ENCODE data around the gene YIF1B. TPM values are rescaled to one million over a fixed set of nuclear protein-coding genes. Genes with fewer than 3 reads are reported as not detected.
A peak's percentile ranks its signal among the peaks of the same experiment; 100 is the strongest.

The YIF1B gene
- total RNA-seq, 1 donor from 2014 or later = 51.3 TPM

DNA sequence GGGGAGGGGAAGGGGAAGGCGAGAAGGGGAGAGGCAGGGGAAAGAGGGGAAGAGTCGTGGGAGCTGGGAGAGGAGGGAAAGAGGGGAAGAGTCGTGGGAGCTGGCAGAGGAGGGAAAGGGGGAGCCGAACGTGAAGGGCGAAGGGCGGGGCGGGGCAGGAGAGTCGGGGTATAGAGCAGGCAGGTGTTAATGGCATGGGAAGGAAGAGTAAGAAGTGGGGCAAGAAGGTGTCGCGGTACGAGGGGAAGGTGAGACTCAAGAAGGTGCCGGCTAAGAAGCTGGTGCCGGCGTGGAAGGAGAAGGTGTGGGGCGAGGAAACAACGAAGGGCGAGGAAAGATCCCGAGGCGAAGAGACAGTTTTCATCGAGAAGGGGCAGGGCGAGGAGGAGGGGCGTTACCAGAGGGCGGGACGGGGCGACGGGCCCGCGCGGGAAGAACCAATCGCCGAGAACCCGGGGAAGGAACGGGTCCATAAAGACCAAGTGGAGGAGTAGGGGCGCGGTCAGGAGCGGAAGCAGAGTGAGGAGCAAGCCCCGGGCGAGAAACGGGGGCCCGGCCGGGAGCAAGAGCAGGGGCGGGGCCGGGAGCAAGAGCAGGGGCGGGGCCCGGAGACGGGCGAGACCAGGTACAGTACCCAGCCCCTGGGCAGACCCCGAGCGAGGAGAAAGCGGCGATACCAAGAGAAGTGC, 20.3 kb upstream of the YIF1B start:
- DNase-seq (ENCODE audit: low read depth) = peak; percentile 89

- DNase-seq (ENCODE audit: low read depth) = no peak
These were observed 17.5 kb upstream of the YIF1B start for GRCh38 chr19:38333245-38333644.

- DNase-seq (ENCODE audit: low read depth) = no peak
These were observed 16.0 kb upstream of the YIF1B start for GRCh38 chr19:38331728-38332127.

- no peak for DNase-seq (ENCODE audit: low read depth)
These were observed 13.9 kb upstream of the YIF1B start for GRCh38 chr19:38329651-38330050.

DNA sequence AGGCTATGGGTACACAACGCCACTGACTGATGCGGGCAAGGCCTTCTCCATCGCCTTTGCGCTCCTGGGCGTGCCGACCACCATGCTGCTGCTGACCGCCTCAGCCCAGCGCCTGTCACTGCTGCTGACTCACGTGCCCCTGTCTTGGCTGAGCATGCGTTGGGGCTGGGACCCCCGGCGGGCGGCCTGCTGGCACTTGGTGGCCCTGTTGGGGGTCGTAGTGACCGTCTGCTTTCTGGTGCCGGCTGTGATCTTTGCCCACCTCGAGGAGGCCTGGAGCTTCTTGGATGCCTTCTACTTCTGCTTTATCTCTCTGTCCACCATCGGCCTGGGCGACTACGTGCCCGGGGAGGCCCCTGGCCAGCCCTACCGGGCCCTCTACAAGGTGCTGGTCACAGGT, 10.8 kb upstream of the YIF1B start:
- no peak for DNase-seq (ENCODE audit: low read depth)

- no peak for DNase-seq (ENCODE audit: low read depth)
These were observed 8.7 kb upstream of the YIF1B start for GRCh38 chr19:38324431-38324830.

GRCh38 chr19:38323291-38323690, 7.5 kb upstream of the YIF1B start:
- DNase-seq (ENCODE audit: low read depth) = no peak

GRCh38 chr19:38321646-38322196, 6.0 kb upstream of the YIF1B start:
- DNase-seq (ENCODE audit: low read depth) = no peak

DNA sequence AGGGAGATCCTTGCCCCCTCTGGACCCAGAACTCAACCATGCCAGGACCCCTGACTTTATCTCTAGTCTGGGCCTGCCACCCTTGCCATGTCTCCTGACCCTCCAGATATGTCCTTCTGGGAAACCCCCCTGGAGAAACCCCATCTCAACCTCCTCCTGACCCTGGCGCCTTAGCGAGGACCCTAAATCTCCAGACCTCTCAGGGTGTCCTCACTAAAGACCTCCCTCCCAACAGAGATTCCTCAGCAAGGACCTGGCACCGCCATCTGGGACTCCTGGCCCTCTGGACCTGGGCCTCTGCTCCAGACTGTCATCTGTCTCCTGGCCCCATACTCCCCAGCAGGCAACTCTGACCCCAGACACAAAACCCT, 5.2 kb upstream of the YIF1B start:
- DNase-seq (ENCODE audit: low read depth) = no peak

- DNase-seq (ENCODE audit: low read depth) = no peak
These were observed 3.9 kb upstream of the YIF1B start, which contains the start of gene KCNK6 for GRCh38 chr19:38319421-38320258. KCNK6 (plus strand) TSS chr19:38319845; CDS start chr19:38319951, 106 bp downstream.

DNA sequence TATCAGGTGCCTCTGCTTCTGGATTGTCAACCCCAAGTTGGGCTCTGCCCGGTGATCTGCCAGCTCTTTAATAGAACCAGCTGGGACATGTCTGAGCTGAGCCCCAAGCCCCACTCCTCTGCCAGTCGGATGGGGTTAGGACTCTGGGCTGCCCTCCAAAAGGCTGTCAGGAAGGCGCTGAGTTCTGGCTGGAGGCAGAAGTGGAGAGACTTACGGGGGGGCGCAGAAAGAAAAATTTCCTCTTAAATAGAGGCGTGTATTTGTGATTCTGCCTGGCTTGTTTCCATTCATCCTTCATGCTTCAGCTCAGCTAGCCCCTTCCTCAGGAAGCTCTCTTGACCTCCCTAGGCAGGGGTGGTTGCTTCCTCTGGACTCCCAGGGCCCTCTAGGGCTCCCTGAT, 2.9 kb upstream of the YIF1B start:
- no peak for DNase-seq (ENCODE audit: low read depth)

DNA sequence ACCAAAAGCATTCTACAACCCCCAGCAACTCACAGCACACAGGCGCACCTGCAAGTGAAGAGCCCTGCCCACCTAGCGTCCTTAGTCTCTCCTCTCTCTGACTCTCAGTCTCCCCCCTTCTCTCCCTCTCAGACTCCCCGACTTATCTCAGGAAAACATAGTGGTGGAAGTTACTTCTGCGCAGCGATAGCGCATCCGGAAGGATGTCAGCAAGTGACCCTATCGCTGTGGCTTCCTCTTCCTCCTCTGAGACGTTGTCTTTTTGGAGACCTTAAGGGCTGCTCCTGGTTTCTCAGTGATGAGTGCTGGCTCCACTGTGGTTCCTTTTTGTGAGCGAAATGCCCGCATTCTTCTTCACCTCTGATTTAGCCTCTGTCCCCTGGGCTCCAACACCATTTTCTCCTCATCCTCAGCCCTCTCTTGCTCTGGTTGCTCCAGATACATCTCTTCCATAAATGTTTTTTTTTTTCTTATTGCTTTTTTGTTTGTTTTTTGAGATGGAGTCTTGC, 1.4 kb upstream of the YIF1B start:
- DNase-seq (ENCODE audit: low read depth) = no peak

GRCh38 chr19:38316477-38317067, 825 bp upstream of the YIF1B start:
- no peak for DNase-seq (ENCODE audit: low read depth)

- no peak for DNase-seq (ENCODE audit: low read depth)
These were observed 4.8 kb downstream of the YIF1B start for GRCh38 chr19:38310986-38311385.

DNA sequence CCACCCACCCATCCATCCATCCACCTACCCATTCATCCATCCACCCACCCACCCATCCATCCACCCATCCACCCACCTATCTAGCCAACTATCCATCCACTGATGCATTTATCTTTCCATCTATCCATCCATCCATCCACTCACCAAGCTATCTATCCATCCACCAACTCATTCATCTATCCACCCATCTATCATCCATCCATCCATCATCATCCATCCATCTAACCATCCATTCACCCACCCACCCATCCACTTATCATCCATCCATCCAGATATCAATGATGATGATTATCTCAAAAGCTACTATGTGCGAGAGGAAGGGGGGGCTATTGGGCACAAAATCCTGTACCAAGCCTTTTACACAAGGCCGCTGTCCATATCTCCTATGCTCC, 5.5 kb downstream of the YIF1B start:
- DNase-seq (ENCODE audit: low read depth) = no peak

DNA sequence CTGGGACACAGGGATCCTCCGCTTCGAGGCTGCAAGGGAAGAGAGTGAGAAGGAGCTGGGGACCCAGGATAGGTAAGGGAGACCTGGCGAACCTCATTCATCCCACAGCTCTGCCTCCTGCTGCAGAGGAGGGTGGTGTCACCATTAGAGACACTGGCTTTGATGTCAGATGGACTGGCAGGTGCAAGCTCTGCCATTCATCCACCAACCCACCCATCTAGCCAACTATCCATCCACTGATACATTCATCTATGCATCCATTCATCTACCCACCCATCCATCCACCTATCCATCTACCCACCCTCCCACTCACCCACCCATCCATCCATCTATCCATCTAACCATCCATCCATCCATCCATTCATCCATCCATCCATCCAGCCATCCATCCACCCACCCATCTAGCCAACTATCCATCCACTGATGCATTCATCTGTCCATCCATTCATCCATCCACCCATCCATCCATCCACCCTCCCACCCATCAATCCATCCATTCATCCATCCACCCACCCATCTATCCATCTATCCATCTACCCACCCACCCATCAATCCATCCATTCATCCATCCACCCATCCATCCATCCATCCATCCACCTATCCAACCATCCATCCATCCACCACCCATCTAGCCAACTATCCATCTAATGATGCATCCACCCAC, 6.0 kb downstream of the YIF1B start:
- no peak for DNase-seq (ENCODE audit: low read depth)

- no peak for DNase-seq (ENCODE audit: low read depth)
These were observed 6.7 kb downstream of the YIF1B start for GRCh38 chr19:38308926-38309614.

DNA sequence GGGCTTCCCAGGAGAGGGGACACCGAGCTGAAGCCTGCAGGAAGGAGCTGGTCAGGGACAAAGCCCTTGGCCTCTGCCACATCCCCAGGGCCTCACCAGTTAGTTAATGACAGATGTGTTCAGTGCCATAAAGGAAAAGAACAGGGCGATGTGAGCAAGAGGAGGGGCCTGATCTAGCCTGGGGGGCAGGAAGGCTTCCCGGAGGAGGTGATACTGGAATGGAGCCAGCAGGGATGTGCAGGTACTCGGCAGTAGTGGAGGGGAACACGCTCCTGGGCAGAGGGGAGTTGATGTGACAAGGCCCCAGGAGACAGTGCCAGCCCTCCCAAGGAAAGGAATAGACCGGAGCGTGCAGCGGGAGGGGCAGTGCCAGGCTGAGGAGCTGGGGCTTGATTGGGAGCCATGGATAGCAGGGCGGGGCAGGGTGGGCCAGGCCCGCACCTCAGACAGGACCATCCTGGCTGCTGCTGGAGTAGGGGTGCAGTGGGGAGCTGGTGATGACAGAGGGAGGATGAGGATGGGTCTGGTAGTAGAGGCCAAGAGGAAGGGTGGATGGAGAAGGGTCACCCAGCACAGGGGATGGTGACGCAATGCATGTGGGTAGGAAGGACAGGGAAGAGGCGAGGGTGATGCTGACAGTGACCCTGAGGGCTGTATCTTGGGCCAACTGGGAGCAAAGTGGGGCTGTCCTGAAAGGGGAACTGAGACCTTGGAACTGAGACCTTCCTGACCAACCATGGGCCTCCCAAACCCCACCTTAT, 7.6 kb downstream of the YIF1B start:
- no peak for DNase-seq (ENCODE audit: low read depth)

DNA sequence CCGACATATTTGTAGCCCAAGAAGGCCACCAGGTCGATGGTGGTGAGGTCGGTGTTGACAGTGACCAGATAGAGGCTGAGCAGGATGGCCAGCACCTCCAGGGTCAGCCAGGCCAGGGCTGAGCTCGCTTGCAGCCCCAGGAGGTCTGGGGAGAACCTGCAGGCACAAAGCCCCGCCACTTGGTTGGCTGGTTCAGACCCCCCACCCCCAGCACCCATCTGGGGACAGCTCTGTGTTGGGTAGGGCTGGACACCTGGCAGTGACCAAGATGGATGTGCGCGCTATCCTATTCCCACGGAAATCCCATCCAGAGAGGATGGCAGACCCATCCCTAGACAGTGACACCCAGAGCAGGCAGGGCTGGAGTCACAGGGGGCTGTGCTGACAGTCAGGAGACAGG, 8.2 kb downstream of the YIF1B start:
- no peak for DNase-seq (ENCODE audit: low read depth)

DNA sequence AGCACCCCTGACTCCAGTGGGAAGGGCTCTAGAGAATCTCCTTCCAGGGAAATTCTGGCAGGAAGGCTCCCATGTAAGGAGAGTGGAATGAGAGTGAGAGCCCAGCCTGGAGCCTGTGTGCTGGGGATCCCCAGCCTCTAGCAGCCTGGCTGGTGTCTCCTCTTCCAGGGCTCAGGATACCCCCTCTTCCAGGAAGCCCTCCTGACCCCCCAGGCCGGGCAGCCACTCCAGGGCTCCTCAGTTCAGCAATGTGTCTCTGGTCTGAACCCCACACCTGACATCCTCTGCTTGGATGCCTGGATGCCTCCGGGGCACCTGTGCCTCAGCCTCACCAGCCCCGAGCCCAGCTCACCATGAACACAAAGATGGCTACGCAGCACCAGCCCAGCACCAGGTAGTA, 8.7 kb downstream of the YIF1B start:
- DNase-seq (ENCODE audit: low read depth) = no peak

DNA sequence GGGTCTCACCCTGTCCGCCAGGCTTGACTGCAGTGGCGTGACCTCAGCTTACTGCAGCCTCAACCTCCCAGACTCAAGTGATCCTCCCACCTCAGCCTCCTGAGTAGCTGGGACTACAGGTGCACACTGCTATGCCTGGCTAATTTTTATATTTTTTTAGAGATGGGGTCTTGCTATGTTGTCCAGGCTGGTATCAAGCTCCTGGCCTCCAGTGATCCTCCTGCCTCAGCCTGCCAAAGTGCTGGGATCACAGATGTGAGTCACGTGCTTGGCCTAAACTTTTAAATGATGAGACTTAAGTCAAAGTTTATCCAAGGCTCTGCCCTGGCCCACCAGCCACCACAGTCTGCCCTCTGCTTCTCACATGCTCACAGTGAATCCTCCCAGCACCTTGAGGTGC, 9.5 kb downstream of the YIF1B start:
- DNase-seq (ENCODE audit: low read depth) = no peak
